SK-N-SH treated with all-trans-retinoic acid at 6 μM for 48 hours (cell line): ENCODE data around the gene BARX2.
"Not testable (repeated sequence)": the region's sequence is repeated elsewhere in the genome, so short reads cannot be mapped to it uniquely, and the experiment has no call there.

Source experiments
- ATAC-seq: fragments of 200-7000 bp; cut with Tn5 transposase; 3 replicates; pipeline ENCODE4 v1.9.1; 2020; ENCODE audit warnings: mild to moderate bottlenecking, moderate library complexity
- ARNTL ChIP-seq: fragments of 450-650 bp; formaldehyde crosslinking; IDR thresholded peaks from 2 replicates; pipeline ENCODE4 v1.5.0; 2020; ENCODE audit warnings: low read depth, mild to moderate bottlenecking, moderate library complexity, borderline replicate concordance
- BACH2 ChIP-seq: fragments of 250-450 bp; sonication (Bioruptor Pico); IDR thresholded peaks from 2 replicates; pipeline ENCODE4 v1.9.0; 2021; ENCODE audit warnings: mild to moderate bottlenecking, borderline replicate concordance
- CSDC2 ChIP-seq: fragments of 250-450 bp; sonication (Bioruptor Pico); IDR thresholded peaks from 2 replicates; pipeline ENCODE4 v1.5.0; 2020; ENCODE audit warnings: mild to moderate bottlenecking, moderate library complexity
- ESRRG ChIP-seq: fragments of 250-450 bp; sonication (Bioruptor Pico); IDR thresholded peaks from 2 replicates; pipeline ENCODE4 v1.6.1; 2021; ENCODE audit warnings: mild to moderate bottlenecking
- GLIS3 ChIP-seq: fragments of 250-450 bp; sonication (Bioruptor Pico); IDR thresholded peaks from 2 replicates; pipeline ENCODE4 v1.5.0; 2020; ENCODE audit warnings: mild to moderate bottlenecking, moderate library complexity
- ISL1 ChIP-seq: fragments of 250-450 bp; sonication (Bioruptor Pico); IDR thresholded peaks from 2 replicates; pipeline ENCODE4 v2.1.2; 2022; ENCODE audit warnings: mild to moderate bottlenecking, moderate library complexity
- OSR1 ChIP-seq: fragments of 250-450 bp; sonication (Bioruptor Pico); IDR thresholded peaks from 2 replicates; pipeline ENCODE4 v1.8.0; 2022; ENCODE audit warnings: moderate library complexity, mild to moderate bottlenecking, inconsistent platforms
- PATZ1 ChIP-seq: fragments of 250-450 bp; sonication (Bioruptor Pico); IDR thresholded peaks from 2 replicates; pipeline ENCODE4 v1.8.0; 2020; ENCODE audit warnings: mild to moderate bottlenecking, moderate library complexity, borderline replicate concordance
- POU6F1 ChIP-seq: fragments of 250-450 bp; sonication (Bioruptor Pico); IDR thresholded peaks from 2 replicates; pipeline ENCODE4 v1.8.0; 2021; ENCODE audit warnings: low read depth, mild to moderate bottlenecking, moderate library complexity, borderline replicate concordance
- RARB ChIP-seq: fragments of 250-450 bp; sonication (Bioruptor Pico); IDR thresholded peaks from 2 replicates; pipeline ENCODE4 v1.8.0; 2021; ENCODE audit warnings: mild to moderate bottlenecking, moderate library complexity
- SNAI2 ChIP-seq: fragments of 250-450 bp; sonication (Bioruptor Pico); IDR thresholded peaks from 2 replicates; pipeline ENCODE4 v1.5.0; 2020; ENCODE audit warnings: mild to moderate bottlenecking, moderate library complexity
- TSHZ2 ChIP-seq: fragments of 250-450 bp; sonication (Bioruptor Pico); IDR thresholded peaks from 2 replicates; pipeline ENCODE4 v1.5.0; 2020; ENCODE audit warnings: mild to moderate bottlenecking, moderate library complexity
- ZC3H10 ChIP-seq: fragments of 250-450 bp; sonication (Bioruptor Pico); IDR thresholded peaks from 2 replicates; pipeline ENCODE4 v1.5.1; 2021; ENCODE audit warnings: mild to moderate bottlenecking, moderate library complexity
- ZFP30 ChIP-seq: fragments of 450-650 bp; formaldehyde crosslinking; IDR thresholded peaks from 2 replicates; pipeline ENCODE4 v1.5.0; 2022; ENCODE audit warnings: mild to moderate bottlenecking, moderate library complexity
- ZNF70 ChIP-seq: fragments of 450-650 bp; formaldehyde crosslinking; IDR thresholded peaks from 2 replicates; pipeline ENCODE4 v1.5.0; 2020; ENCODE audit warnings: mild to moderate bottlenecking, moderate library complexity

Gene BARX2

GRCh38 chr11:129375751-129376657, at the start of gene BARX2:
Gene BARX2 (plus strand): TSS chr11:129375848. CDS start chr11:129376036, 188 bp downstream.
- peak; percentile 86 for ATAC-seq
- TF ChIP-seq ESRRG (CRISPR knock-in tag) (no peak), ZFP30 (CRISPR knock-in tag) (no peak), CSDC2 (no peak), PATZ1 (CRISPR knock-in tag) (no peak), ZNF70 (CRISPR knock-in tag) (no peak), RARB (no peak), ISL1 (no peak), ZC3H10 (no peak)

- no peak for TF ChIP-seq SNAI2 (CRISPR knock-in tag)
- TF ChIP-seq TSHZ2, result no peak
- TF ChIP-seq ARNTL (CRISPR knock-in tag), result no peak
- no peak for TF ChIP-seq GLIS3 (CRISPR knock-in tag)
- TF ChIP-seq, all 23 proteins: peak for 0
- ATAC-seq, result no peak
Measured at GRCh38 chr11:129326921-129327320, 48.7 kb upstream of the BARX2 start.

GRCh38 chr11:129327708-129328107, 47.9 kb upstream of the BARX2 start:
- ATAC-seq, result not testable (repeated sequence)

GRCh38 chr11:129328756-129329155, 46.9 kb upstream of the BARX2 start:
- TF ChIP-seq PATZ1 (CRISPR knock-in tag) (no peak), POU6F1 (CRISPR knock-in tag) (no peak), ZNF70 (CRISPR knock-in tag) (no peak), ISL1 (no peak), ZFP30 (CRISPR knock-in tag) (no peak), ZC3H10 (no peak), TSHZ2 (no peak), SNAI2 (CRISPR knock-in tag) (no peak), OSR1 (CRISPR knock-in tag) (no peak), ESRRG (CRISPR knock-in tag) (no peak), BACH2 (CRISPR knock-in tag) (no peak), RARB (no peak), ARNTL (CRISPR knock-in tag) (no peak)
- no peak for ATAC-seq
